ENCODE data around the gene OSGEP.

DNA sequence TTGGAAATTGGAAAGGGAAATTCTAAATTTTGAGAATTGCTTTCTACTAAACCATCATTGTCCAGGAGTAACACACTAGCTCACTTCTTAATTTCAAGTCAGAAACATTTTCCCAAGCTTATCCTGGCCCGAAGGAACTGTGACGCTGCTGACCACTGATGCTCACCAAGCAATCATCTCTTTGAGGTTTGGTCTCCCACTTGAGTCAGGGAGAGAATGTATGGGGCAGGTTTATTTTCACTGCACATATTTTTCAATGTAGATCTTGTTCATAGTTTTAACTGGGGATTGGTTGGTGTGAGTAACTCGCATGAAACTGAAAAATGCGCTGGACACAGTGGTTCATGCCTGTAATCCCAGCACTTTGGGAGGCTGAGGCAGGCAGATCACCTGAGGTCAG is 37.9 kb upstream of the OSGEP start:
- TF ChIP-seq, protein P1, sequence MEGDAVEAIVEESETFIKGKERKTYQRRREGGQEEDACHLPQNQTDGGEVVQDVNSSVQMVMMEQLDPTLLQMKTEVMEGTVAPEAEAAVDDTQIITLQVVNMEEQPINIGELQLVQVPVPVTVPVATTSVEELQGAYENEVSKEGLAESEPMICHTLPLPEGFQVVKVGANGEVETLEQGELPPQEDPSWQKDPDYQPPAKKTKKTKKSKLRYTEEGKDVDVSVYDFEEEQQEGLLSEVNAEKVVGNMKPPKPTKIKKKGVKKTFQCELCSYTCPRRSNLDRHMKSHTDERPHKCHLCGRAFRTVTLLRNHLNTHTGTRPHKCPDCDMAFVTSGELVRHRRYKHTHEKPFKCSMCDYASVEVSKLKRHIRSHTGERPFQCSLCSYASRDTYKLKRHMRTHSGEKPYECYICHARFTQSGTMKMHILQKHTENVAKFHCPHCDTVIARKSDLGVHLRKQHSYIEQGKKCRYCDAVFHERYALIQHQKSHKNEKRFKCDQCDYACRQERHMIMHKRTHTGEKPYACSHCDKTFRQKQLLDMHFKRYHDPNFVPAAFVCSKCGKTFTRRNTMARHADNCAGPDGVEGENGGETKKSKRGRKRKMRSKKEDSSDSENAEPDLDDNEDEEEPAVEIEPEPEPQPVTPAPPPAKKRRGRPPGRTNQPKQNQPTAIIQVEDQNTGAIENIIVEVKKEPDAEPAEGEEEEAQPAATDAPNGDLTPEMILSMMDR (IDR thresholded peaks at IDR 0.05; ENCODE audit: low read depth, low read length) = no peak
- no peak for TF ChIP-seq EZH2phosphoT487 (IDR thresholded peaks at IDR 0.05; ENCODE audit: low read depth)
